ENCODE measurements around the gene PRPF40A.
A peak's percentile ranks its signal among the peaks of the same experiment; 100 is the strongest.

Gene PRPF40A

DNA sequence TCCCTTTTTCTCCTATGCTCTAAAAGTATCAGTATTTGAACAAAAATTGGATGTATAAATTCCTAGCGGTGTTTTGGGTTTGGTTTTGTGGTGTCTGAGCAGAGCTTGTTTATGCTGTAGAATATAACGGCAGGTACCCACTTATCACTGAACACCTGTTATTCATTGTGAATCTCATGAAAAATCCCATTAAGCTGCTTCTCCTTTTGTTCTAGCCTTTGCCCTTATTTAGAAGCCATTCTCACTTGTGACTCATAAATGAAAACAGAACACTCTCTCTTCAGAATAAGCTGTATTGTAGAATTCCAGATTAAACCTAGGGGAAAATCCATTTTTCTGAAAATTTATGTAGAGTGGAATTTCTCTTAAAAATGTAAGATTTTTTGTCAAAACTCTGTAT is 104.0 kb downstream of the PRPF40A start:
- DNase-seq: no peak

DNA sequence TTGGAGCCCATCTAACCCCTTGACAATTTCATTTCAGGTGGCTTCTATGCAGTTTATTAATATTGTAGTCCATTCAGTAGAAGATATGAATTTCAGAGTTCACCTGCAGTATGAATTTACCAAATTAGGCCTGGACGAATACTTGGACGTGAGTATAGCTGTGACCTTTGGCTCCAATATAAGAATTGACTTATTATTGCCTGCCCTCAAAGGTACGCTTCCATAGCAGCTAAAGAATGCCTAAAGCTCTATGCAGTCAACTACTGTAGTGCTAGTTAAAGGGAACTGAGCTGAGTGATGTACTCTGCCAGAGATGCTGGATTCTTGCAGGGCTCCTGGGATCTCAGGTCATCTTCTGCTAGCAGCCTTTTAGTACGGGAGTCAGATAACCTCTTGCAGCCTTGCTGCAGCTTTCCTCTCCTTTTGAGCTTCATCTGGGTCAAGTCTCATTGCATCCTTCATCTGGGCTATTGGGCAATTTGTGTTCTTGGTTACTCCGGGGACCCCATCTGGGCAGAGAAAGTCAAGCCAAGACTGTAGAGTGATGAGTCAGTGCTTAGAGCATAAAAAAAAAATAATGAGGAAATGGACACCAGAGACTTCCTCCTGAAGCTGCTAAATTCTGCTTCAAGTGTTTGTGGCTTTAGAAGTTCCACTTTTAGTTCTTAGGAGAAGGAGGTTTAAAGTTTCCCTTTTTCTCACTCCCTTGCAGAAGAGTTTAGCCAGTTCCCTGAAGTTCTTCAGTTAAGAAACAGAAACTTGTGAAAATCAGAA is 105.6 kb downstream of the PRPF40A start:
- DNase-seq: peak in 1 of 5 donors; percentile 21

DNA sequence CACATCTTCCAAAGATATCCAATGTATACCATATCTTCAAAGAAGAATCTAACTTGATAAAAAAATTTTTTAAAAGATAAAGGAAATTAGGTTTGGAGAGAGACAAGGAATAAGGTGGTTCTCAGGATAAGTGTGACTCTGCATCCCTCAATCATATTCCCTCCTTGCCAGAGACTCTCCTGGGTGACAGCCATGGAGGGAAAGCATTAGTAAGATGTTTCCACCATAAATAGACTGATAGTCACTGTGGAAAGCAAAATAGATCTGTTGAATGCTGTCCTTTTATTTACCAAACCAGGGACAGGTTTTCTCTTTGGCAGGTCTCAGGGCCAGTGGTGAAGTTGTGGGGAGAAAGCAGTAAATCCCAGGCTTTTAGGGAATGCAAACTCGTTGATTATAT is 107.6 kb downstream of the PRPF40A start:
- no peak for DNase-seq

DNA sequence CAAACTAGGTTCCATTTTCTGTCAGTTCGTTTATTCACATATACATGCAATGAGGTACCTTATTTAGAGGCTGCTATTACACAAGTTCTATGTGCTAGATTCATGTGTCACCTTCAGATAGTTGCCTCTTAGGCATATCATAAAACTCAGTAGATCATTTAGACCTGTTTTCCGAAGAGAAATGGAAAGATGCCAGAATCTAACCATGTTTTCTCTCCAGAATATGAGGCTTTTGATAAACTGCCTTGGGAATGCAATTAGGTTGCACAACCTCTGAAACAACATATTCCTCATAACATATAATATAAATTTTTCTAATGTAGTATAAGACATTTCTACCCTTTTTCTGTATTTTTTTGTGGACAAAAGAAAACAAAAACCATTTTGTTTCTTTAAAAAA is 108.1 kb downstream of the PRPF40A start:
- no peak for DNase-seq

DNA sequence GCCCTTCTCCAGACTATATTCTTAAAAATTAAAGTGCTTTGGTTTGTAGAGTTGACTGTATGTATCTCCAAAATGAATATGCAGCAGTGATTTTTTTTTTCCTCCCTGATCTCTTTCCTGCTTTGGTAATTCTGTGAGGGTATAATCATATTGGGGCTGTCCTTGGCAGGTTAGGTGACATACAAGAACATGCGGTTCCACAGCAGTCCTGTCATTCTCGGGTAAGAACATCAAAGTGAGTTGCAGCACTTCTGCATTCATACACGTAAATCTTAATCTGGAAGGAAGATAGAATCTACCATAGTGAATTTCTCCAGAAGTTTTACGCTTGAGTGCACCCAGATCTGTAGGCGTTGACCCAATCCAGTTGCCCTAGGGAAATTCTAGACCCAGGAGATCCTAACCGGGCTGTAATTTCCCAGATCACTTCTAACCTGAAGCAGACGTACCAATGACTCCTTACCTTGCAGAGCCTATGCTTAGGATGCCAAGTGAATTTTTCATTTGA is 109.4 kb downstream of the PRPF40A start:
- DNase-seq: no peak

DNA sequence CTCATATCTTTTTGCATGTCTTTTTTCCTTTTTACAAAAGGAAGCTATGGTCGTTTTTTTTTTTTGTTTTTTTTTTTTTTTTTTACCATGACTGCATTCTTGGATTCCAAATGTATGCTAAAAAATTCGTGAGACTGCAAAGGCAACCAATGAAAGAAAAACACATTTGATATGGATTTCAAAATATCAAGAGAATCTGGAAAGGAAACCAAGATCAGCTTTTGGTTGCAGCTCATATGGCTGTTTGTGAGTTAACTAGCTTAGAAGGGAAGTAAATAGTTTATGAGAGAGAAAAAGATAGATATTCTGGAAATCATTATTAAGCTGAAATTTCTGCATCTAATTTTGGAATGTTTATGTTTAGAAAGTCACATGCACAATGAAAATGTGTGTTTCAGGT is 110.3 kb downstream of the PRPF40A start:
- DNase-seq: no peak

DNA sequence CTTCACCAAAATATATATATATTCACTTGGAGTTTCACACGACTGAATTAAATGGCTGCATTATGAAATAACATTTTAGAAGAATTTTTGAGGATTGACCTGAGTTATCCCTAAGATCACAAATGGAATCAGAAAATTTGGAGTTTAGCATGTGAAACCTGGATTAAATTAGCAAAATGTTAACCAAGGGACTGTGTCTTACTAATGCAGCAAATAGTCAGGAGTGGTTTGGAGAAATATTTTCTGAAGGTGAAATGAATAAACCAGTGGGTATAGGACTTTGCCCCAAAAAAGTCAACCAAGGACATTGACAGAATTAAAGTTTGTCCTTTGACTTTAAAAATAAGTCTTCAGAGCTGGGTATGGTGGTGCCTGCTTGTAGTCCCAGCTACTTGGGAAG is 111.2 kb downstream of the PRPF40A start:
- DNase-seq: no peak

DNA sequence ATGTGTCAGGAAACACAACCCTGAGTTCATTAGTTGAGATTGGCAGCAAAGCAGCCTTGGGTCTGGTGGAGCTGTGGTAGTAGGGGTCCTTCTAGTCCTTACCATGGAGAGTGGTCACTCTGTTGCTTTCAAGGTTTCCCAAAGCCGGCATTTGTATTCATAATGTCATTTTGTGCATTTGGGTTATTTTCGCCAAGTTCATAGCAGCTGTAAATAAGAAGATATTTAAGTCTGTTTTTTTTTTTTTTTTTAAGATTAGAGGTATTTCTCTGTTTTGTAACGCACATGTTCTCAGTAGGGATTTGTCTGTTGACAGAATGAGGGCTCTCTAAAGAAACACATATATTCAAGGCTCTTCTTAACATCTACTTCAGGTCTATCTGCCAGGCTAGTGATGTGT is 114.1 kb downstream of the PRPF40A start:
- no peak for DNase-seq

DNA sequence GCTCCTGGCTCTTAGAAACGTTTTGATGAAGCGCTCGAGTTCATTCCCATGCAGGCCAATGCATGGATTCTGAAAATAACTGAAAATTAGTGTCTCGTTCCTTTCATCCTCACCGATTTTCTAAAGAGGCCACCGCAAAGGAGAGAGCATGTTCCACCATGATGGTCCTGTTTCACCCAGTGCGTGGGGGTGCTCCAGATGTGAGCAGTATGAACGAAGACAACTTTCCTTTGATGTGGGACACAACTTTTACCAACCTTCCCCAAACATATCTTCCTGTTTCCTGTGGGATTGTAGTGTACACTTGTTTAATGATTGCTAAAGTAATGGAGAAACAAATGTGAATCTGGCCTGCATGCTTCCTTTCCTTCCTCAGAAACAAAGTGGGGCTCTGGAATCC is 114.5 kb downstream of the PRPF40A start:
- DNase-seq: no peak
